Smooth muscle cell of the pulmonary artery (primary cell): ENCODE data around the gene GAS1. TPM values are rescaled to one million over a fixed set of nuclear protein-coding genes. Genes with fewer than 3 reads are reported as not detected.

Experiments used
- total RNA-seq: library from RNA; depleted of rRNA; stranded (reverse); fragments of >200 nt; gene quantifications from 2 replicates; pipeline ENCODE4 v1.2.3, GENCODE V29; 2014

The GAS1 gene
- total RNA-seq, result 8.1 and 11.6 TPM in 2 replicates

DNA sequence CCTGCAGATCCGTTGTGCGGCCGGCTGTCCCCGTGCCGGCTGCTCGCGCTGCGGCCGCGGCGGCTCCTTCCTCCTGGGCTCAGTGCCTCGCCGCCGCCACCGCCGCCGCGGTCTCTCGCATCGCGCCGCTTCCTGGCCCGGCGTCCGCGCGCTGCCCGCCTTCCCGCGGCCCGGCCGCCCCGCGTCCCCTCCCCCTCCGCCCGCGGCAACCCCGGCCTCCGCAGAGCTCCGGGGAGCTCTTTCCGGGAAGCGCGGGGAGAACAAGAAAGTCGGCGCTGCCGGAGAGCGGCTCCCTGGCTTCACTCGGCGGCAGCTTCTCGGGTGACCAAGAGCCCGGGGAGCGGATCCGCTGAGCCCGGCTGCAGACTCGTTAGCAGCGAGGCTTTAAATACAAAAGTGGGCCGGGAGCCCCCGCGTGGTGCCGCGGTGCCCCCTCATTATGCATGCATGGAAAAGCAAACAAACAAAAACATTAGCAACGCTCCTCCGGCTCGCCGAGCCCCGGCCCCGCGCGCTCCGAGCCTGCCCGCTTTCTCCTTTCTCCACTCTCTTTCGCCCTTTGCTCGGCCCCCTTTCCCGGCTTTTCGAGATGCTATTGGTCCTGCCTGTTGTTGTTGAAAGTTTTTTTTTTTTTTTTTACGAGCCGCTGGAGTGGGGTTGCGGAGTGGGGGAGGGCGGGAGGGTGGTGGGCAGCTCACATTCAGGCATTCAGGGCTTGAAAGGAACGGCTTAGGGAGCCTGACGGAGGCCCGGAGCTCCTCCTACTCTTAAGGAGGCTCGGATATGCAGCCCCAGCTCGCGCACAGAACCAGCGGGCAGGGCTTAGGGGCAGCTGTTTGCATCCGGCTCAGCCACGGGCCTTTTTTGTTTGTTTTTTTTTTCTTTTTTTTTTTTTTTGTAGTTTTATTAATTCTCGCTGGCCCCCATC lies at the start of gene GAS1:
Gene GAS1 (minus strand): TSS at position 361 of the 928 bp plus-strand sequence. CDS start 727 bp downstream, outside the sequence.

